Ishikawa (cell line): Measurements from ENCODE around the gene GREB1L.

Experiments
- CEBPB ChIP-seq: IDR thresholded peaks from 2 replicates; pipeline ENCODE4 v1.6.1; 2012
- CREB1 ChIP-seq: IDR thresholded peaks from 2 replicates; pipeline ENCODE4 v1.6.1; 2012; ENCODE audit warnings: low read depth
- EGR1 ChIP-seq: IDR thresholded peaks from 2 replicates; pipeline ENCODE4 v1.6.1; 2012
- EP300 ChIP-seq: IDR thresholded peaks from 2 replicates; pipeline ENCODE4 v1.6.1; 2012; ENCODE audit warnings: borderline replicate concordance
- REST ChIP-seq: IDR thresholded peaks from 2 replicates; pipeline ENCODE4 v1.6.1; 2012; ENCODE audit warnings: low read depth, mild to moderate bottlenecking
- TAF1 ChIP-seq: IDR thresholded peaks from 2 replicates; pipeline ENCODE4 v1.6.1; 2012; ENCODE audit warnings: low read depth, mild to moderate bottlenecking
- TEAD4 ChIP-seq: IDR thresholded peaks from 2 replicates; pipeline ENCODE4 v1.6.1; 2012
- USF1 ChIP-seq: IDR thresholded peaks from 2 replicates; pipeline ENCODE4 v1.6.1; 2012

- no peak for TF ChIP-seq CEBPB
- TF ChIP-seq REST, result no peak
- TF ChIP-seq EP300, result no peak
- no peak for TF ChIP-seq TAF1
- no peak for TF ChIP-seq USF1
- no peak for TF ChIP-seq EGR1
- no peak for TF ChIP-seq CREB1
- TF ChIP-seq TEAD4, result no peak
Observed at GRCh38 chr18:21444465-21445212, 202.6 kb downstream of the GREB1L start.
